Uterus (tissue), 4 donors: Measurements from ENCODE around the gene GNMT. TPM values are rescaled to one million over a fixed set of nuclear protein-coding genes. Genes with fewer than 3 reads are reported as not detected.
"Not testable (repeated sequence)": the region's sequence is repeated elsewhere in the genome, so short reads cannot be mapped to it uniquely, and the experiment has no call there.

Experiments
- DNase-seq, 2 donors: peaks; one replicate each; pipeline ENCODE4 v3.0.0-alpha.2; 2019 to 2020
- H3K27ac ChIP-seq, 2 donors: fragments of 200-600 bp; sonication (generic); 1 replicate in 1 of 2; 2 replicates in 1 of 2; pipeline ENCODE4 v1.5.1; 2016 to 2018
- H3K27me3 ChIP-seq, 2 donors: fragments of 200-600 bp; sonication (generic); one replicate each; pipeline ENCODE4 v1.5.1; 2018 to 2019; ENCODE audit warnings: control low read depth in 1 of 2
- H3K36me3 ChIP-seq, 2 donors: fragments of 200-600 bp; sonication (generic); one replicate each; pipeline ENCODE4 v1.5.1; 2019; ENCODE audit warnings: control low read depth in 1 of 2
- H3K4me1 ChIP-seq, 2 donors: fragments of 200-600 bp; sonication (generic); one replicate each; pipeline ENCODE4 v1.5.1; 2018 to 2019; ENCODE audit warnings: control low read depth in 1 of 2
- H3K4me3 ChIP-seq, 2 donors: fragments of 200-600 bp; sonication (generic); 1 replicate in 1 of 2; 2 replicates in 1 of 2; pipeline ENCODE4 v1.5.1; 2018 to 2019; ENCODE audit warnings: mild to moderate bottlenecking in 1 of 2
- H3K9me3 ChIP-seq, 2 donors: fragments of 200-600 bp; sonication (generic); one replicate each; pipeline ENCODE4 v1.5.1; 2019; ENCODE audit warnings: control low read depth in 1 of 2
- CTCF ChIP-seq, 4 experiments: fragments of 200-600 bp in 2 of 4; fragments of 450-650 bp in 2 of 4; sonication (generic) in 2 of 4; IDR thresholded peaks; one replicate each; pipeline ENCODE4 v1.5.1; 2016 to 2019; ENCODE audit warnings: antibody characterized with exemption in 4 of 4, mild to moderate bottlenecking in 2 of 4, moderate library complexity in 1 of 4
- POLR2A ChIP-seq, 2 donors: fragments of 450-650 bp; IDR thresholded peaks; one replicate each; pipeline ENCODE4 v1.6.1; 2016; ENCODE audit warnings: antibody characterized with exemption in 2 of 2, mild to moderate bottlenecking in 1 of 2, moderate library complexity in 1 of 2
- intact Hi-C: fragments of 100-400 bp; cut with DNase I; formaldehyde crosslinking; loops from one replicate; pipeline ENCODE4 v1.15.1; 2023; ENCODE audit warnings: low total_unique reads
- total RNA-seq, 4 donors: library from RNA; depleted of rRNA in 3 of 4; stranded (reverse); fragments of >200 nt in 3 of 4; gene quantifications; one replicate each; pipeline versions ENCODE4 v1.1.0 to v1.2.4, GENCODE V29; 2014 to 2023
- donor health status: DM: yes; HTN: yes; CAD: no.

The GNMT gene
- total RNA-seq, 4 donors from 2014 or later = 1.7 TPM; not detected in 3

GRCh38 chr6:42988486-42989020 lies 28.0 kb downstream of the GNMT start:
- no peaks in the 10 kb centered on the region for H3K9me3 ChIP-seq
- H3K36me3 ChIP-seq = no peaks in the 10 kb centered on the region
- no peak overlapping the region for H3K27ac ChIP-seq
- peaks cover 0 to 13% of the 10 kb centered on the region in 2 donors for H3K4me1 ChIP-seq
- TF ChIP-seq CTCF (IDR thresholded peaks at IDR 0.05) (no peak), POLR2A (IDR thresholded peaks at IDR 0.05) (no peak)
- no peak overlapping the region for H3K4me3 ChIP-seq
- no peak for DNase-seq
- intact Hi-C loops = loop anchor here (10.0 kb wide), 1 partner anchor 64 kb away; the partner anchor contains the start of gene CNPY3
- H3K27me3 ChIP-seq = no peaks in the 10 kb centered on the region

GRCh38 chr6:42989923-42990322 lies 29.4 kb downstream of the GNMT start:
- intact Hi-C loops = loop anchor here (10.0 kb wide), 1 partner anchor 65 kb away; the partner anchor contains the start of gene CNPY3
- H3K4me1 ChIP-seq = peaks cover 0 to 13% of the 10 kb centered on the region in 2 donors

GRCh38 chr6:42993445-42993844 lies 32.9 kb downstream of the GNMT start:
- Histone ChIP-seq H3K9me3 (no peaks in the 10 kb centered on the region), H3K4me3 (no peak overlapping the region), H3K27ac (no peak overlapping the region), H3K4me1 (no peaks in the 10 kb centered on the region), H3K27me3 (no peaks in the 10 kb centered on the region), H3K36me3 (no peaks in the 10 kb centered on the region)
- intact Hi-C loops = no loop called here
- no peak for DNase-seq
- TF ChIP-seq CTCF (IDR thresholded peaks at IDR 0.05) (no peak), POLR2A (IDR thresholded peaks at IDR 0.05) (no peak)

More at GRCh38 chr6:42989923-42990322, 29.4 kb downstream of the GNMT start:
- Histone ChIP-seq H3K36me3 (no peaks in the 10 kb centered on the region), H3K27me3 (no peaks in the 10 kb centered on the region), H3K9me3 (no peaks in the 10 kb centered on the region), H3K27ac (no peak overlapping the region), H3K4me3 (no peak overlapping the region)
- DNase-seq = no peak
- TF ChIP-seq POLR2A (IDR thresholded peaks at IDR 0.05) (no peak), CTCF (IDR thresholded peaks at IDR 0.05) (no peak)

- no peak for DNase-seq
- intact Hi-C loops = no loop called here
- Histone ChIP-seq H3K4me1 (no peaks in the 10 kb centered on the region), H3K27me3 (no peaks in the 10 kb centered on the region), H3K9me3 (no peaks in the 10 kb centered on the region), H3K27ac (no peak overlapping the region), H3K4me3 (no peak overlapping the region), H3K36me3 (no peaks in the 10 kb centered on the region)
- TF ChIP-seq CTCF (IDR thresholded peaks at IDR 0.05) (no peak), POLR2A (IDR thresholded peaks at IDR 0.05) (no peak)
Observed at GRCh38 chr6:42996513-42996912, 36.0 kb downstream of the GNMT start.

- intact Hi-C loops, H3K4me1 ChIP-seq, H3K9me3 ChIP-seq, DNase-seq, H3K36me3 ChIP-seq, H3K27me3 ChIP-seq, H3K27ac ChIP-seq, H3K4me3 ChIP-seq: not testable (repeated sequence)
Observed at GRCh38 chr6:42998205-42998604, 37.7 kb downstream of the GNMT start.

GRCh38 chr6:43001843-43002242 lies 41.3 kb downstream of the GNMT start:
- TF ChIP-seq POLR2A (IDR thresholded peaks at IDR 0.05) (no peak), CTCF (IDR thresholded peaks at IDR 0.05) (no peak)
- no peak for DNase-seq
- intact Hi-C loops = no loop called here
- Histone ChIP-seq H3K36me3 (no peaks in the 10 kb centered on the region), H3K27ac (no peak overlapping the region), H3K4me3 (no peak overlapping the region), H3K9me3 (no peaks in the 10 kb centered on the region), H3K27me3 (no peaks in the 10 kb centered on the region), H3K4me1 (no peaks in the 10 kb centered on the region)
